Measurements from ENCODE around the gene SEMA4D.

DNA sequence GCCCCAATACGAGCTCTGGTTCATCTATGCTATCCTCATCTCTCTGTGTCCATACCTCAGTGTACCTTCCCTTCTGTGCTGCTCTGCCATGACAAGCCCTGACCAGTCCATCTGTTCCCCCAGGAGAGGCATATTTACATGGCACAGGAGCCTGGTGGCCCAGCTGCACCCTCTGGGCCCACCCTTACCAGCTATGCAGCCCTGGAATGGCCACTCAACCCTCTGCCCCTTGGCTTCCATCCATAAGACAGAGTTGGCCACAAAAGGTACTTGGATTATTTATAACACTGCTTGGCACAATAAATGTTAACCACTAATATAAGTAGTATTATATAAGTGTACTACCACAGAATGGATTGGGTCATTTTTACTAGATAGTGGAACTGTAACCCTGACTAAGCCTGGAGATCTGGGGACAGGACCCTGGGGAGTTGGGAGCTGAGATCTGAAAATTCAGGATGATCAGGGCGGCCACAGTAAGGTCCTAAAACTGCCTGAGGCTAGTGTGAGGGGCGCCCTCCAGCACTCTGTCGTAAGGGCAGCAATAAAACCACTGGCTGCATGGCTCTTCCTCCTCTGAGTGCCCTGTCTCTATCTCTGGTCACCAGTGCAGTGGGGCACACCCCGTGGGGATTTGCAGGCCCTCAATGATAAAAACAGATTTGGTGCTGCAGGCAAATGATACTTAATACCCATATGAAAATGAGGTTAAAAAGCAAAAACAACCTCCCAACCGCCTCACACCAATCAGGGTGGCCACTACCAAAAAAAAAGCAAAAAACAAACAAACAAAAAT is 65.8 kb downstream of the SEMA4D start:
- TF ChIP-seq EP300 (IDR thresholded peaks at IDR 0.05), result no peak
- TF ChIP-seq, protein P1, sequence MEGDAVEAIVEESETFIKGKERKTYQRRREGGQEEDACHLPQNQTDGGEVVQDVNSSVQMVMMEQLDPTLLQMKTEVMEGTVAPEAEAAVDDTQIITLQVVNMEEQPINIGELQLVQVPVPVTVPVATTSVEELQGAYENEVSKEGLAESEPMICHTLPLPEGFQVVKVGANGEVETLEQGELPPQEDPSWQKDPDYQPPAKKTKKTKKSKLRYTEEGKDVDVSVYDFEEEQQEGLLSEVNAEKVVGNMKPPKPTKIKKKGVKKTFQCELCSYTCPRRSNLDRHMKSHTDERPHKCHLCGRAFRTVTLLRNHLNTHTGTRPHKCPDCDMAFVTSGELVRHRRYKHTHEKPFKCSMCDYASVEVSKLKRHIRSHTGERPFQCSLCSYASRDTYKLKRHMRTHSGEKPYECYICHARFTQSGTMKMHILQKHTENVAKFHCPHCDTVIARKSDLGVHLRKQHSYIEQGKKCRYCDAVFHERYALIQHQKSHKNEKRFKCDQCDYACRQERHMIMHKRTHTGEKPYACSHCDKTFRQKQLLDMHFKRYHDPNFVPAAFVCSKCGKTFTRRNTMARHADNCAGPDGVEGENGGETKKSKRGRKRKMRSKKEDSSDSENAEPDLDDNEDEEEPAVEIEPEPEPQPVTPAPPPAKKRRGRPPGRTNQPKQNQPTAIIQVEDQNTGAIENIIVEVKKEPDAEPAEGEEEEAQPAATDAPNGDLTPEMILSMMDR (IDR thresholded peaks at IDR 0.05), result no peak
